ENCODE measurements around the gene PNCK.

DNA sequence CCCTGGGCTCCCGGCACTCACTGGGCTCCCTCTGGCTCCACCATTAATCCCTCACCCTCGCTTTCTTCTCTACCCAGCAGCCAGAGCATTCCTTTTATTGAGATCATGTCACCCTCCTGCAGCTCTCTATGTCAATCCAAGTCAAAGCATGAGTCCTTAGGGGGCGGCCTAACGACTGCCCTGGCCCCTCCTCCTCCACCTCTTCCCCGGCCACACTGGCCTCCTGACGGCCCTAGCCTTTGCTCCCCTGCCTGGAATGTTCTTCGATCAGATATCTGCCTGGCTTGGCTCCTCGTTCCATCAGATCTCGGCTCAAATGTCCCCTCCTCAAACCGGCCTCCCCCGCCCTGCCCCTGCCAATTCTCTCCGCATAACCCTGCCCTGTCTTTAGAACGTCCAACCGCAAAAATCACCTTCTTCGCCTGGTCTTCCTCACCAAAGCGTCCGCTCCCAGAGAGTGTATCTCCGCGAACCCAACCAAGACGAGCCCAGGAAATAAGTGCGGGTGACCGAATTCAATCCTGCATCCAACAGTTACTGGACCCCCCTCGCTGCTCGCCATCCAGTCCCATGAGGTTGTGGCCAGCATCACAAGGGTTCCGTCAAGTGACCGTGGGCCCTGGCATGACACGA, 722 bp upstream of the PNCK start:
- no peak for TF ChIP-seq ZNF274 (IDR thresholded peaks at IDR 0.05; ENCODE audit: low read depth, low read length)
- TF ChIP-seq SUZ12 (IDR thresholded peaks at IDR 0.05; ENCODE audit: extremely low read depth, insufficient read depth, insufficient read length): no peak
- TF ChIP-seq YY1 (IDR thresholded peaks at IDR 0.05; ENCODE audit: insufficient read depth, insufficient read length): no peak

Measured in NT2/D1 (cell line).